GM15510 (cell line): ENCODE measurements around the gene ADAMTSL2.

Experiments
- POLR2A ChIP-seq: IDR thresholded peaks from 3 replicates; pipeline ENCODE4 v1.6.1; 2011; ENCODE audit warnings: borderline replicate concordance; ENCODE audit not compliant: insufficient read length; ENCODE audit errors: extremely low read depth

ADAMTSL2 gene

GRCh38 chr9:133528876-133529241 is 5.6 kb upstream of the ADAMTSL2 start:
- no peak for TF ChIP-seq POLR2A

- TF ChIP-seq POLR2A = no peak
Observed at GRCh38 chr9:133529457-133529856, 5.0 kb upstream of the ADAMTSL2 start.

GRCh38 chr9:133529874-133530273 is 4.6 kb upstream of the ADAMTSL2 start:
- TF ChIP-seq POLR2A = no peak

- no peak for TF ChIP-seq POLR2A
Observed at GRCh38 chr9:133531293-133531692, 3.2 kb upstream of the ADAMTSL2 start.

- no peak for TF ChIP-seq POLR2A
Observed at GRCh38 chr9:133532937-133533668, 1.4 kb upstream of the ADAMTSL2 start.

- TF ChIP-seq POLR2A = no peak
Observed at GRCh38 chr9:133533857-133534256, 647 bp upstream of the ADAMTSL2 start.

GRCh38 chr9:133535306-133535877 is 888 bp downstream of the ADAMTSL2 start:
- no peak for TF ChIP-seq POLR2A

GRCh38 chr9:133536080-133536479 is 1.6 kb downstream of the ADAMTSL2 start:
- no peak for TF ChIP-seq POLR2A

GRCh38 chr9:133536536-133536935 is 2.0 kb downstream of the ADAMTSL2 start:
- TF ChIP-seq POLR2A = no peak

- no peak for TF ChIP-seq POLR2A
Observed at GRCh38 chr9:133537257-133537656, 2.8 kb downstream of the ADAMTSL2 start.

GRCh38 chr9:133538176-133538575 is 3.7 kb downstream of the ADAMTSL2 start:
- TF ChIP-seq POLR2A = no peak

- no peak for TF ChIP-seq POLR2A
Observed at GRCh38 chr9:133538851-133539833, 4.6 kb downstream of the ADAMTSL2 start.

- TF ChIP-seq POLR2A = no peak
Observed at GRCh38 chr9:133539991-133540697, 5.6 kb downstream of the ADAMTSL2 start.

GRCh38 chr9:133540698-133541025 is 6.2 kb downstream of the ADAMTSL2 start:
- TF ChIP-seq POLR2A = no peak

GRCh38 chr9:133542002-133542401 is 7.5 kb downstream of the ADAMTSL2 start:
- no peak for TF ChIP-seq POLR2A
